Mesenchymal stem cell (in vitro differentiated cells and primary cell): ENCODE results near the gene DYNLL2.

Experiments
- DNase-seq: peaks from one replicate; pipeline ENCODE4 v3.0.0-alpha.2; 2013
- H2AFZ ChIP-seq: one replicate; pipeline ENCODE4 v1.6.1; 2013; ENCODE audit warnings: low read depth, mild to moderate bottlenecking, control low read depth, inconsistent platforms, low read length, moderate library complexity
- H2AK5ac ChIP-seq: 2 replicates; pipeline ENCODE4 v1.6.1; 2013; ENCODE audit warnings: low read length, moderate library complexity, mild to moderate bottlenecking, inconsistent platforms; ENCODE audit not compliant: severe bottlenecking
- H2BK120ac ChIP-seq: one replicate; pipeline ENCODE4 v1.6.1; 2013; ENCODE audit warnings: low read depth, mild to moderate bottlenecking, inconsistent platforms, low read length, moderate library complexity
- H2BK12ac ChIP-seq, 2 experiments: one replicate each; pipeline ENCODE4 v1.6.1; 2013; ENCODE audit warnings: inconsistent platforms in 2 of 2, low read length in 2 of 2, mild to moderate bottlenecking in 2 of 2, moderate library complexity in 2 of 2, control low read depth in 1 of 2
- H2BK15ac ChIP-seq: one replicate; pipeline ENCODE4 v1.6.1; 2013; ENCODE audit warnings: mild to moderate bottlenecking, low read depth, inconsistent platforms; ENCODE audit not compliant: poor library complexity, severe bottlenecking
- H2BK5ac ChIP-seq: 2 replicates; pipeline ENCODE4 v1.6.1; 2013; ENCODE audit warnings: low read depth, mild to moderate bottlenecking, low read length, control low read depth, inconsistent platforms; ENCODE audit not compliant: poor library complexity, severe bottlenecking
- H3K14ac ChIP-seq, 2 experiments: one replicate each; pipeline ENCODE4 v1.6.1; 2013; ENCODE audit warnings: inconsistent platforms in 2 of 2, low read length in 2 of 2, control low read depth in 1 of 2, mild to moderate bottlenecking in 1 of 2, moderate library complexity in 1 of 2
- H3K18ac ChIP-seq, 2 experiments: one replicate each; pipeline ENCODE4 v1.6.1; 2013; ENCODE audit warnings: inconsistent platforms in 2 of 2, low read length in 2 of 2, control low read depth in 1 of 2, low read depth in 1 of 2, mild to moderate bottlenecking in 1 of 2
- H3K23ac ChIP-seq, 2 experiments: one replicate each; pipeline ENCODE4 v1.6.1; 2013; ENCODE audit warnings: inconsistent platforms in 2 of 2, low read length in 2 of 2, mild to moderate bottlenecking in 2 of 2, moderate library complexity in 2 of 2, control low read depth in 1 of 2
- H3K27ac ChIP-seq: 2 replicates; pipeline ENCODE4 v1.5.1; 2013; ENCODE audit warnings: mild to moderate bottlenecking, moderate library complexity, low read length, control low read depth, inconsistent platforms; ENCODE audit not compliant: poor library complexity, severe bottlenecking
- H3K27me3 ChIP-seq, 2 experiments: 2 replicates each; pipeline versions ENCODE4 v1.6.1 to v1.7.0; 2013; ENCODE audit warnings: low read length in 2 of 2, mild to moderate bottlenecking in 2 of 2, moderate library complexity in 2 of 2, control low read depth in 1 of 2, inconsistent platforms in 1 of 2; ENCODE audit not compliant: control insufficient read depth in 1 of 2, insufficient read depth in 1 of 2
- H3K36me3 ChIP-seq, 2 experiments: 2 replicates each; pipeline versions ENCODE4 v1.6.1 to v1.7.0; 2013; ENCODE audit warnings: low read length in 2 of 2, control low read depth in 1 of 2, inconsistent platforms in 1 of 2, low read depth in 1 of 2, mild to moderate bottlenecking in 1 of 2; ENCODE audit not compliant: insufficient read depth in 2 of 2, control insufficient read depth in 1 of 2
- H3K4ac ChIP-seq, 2 experiments: one replicate each; pipeline ENCODE4 v1.6.1; 2013; ENCODE audit warnings: inconsistent platforms in 2 of 2, low read length in 2 of 2, mild to moderate bottlenecking in 2 of 2, moderate library complexity in 2 of 2, control low read depth in 1 of 2, low read depth in 1 of 2
- H3K4me1 ChIP-seq: 2 replicates; pipeline ENCODE4 v1.6.1; 2013; ENCODE audit warnings: low read depth, low read length, control low read depth; ENCODE audit not compliant: control insufficient read depth, insufficient read depth
- H3K4me2 ChIP-seq: 2 replicates; pipeline ENCODE4 v1.6.1; 2013; ENCODE audit warnings: low read length, mild to moderate bottlenecking, inconsistent platforms; ENCODE audit not compliant: poor library complexity, severe bottlenecking
- H3K4me3 ChIP-seq, 2 experiments: 2 replicates each; pipeline versions ENCODE4 v1.5.1 to v1.7.0; 2013; ENCODE audit warnings: low read length in 2 of 2, mild to moderate bottlenecking in 2 of 2, control low read depth in 1 of 2, low read depth in 1 of 2; ENCODE audit not compliant: insufficient read depth in 1 of 2
- H3K79me1 ChIP-seq: replicated peaks from 2 replicates; pipeline ENCODE4 v1.6.1; 2013; ENCODE audit warnings: mild to moderate bottlenecking, control low read depth, low read length, inconsistent platforms; ENCODE audit not compliant: poor library complexity, severe bottlenecking
- H3K9ac ChIP-seq: 2 replicates; pipeline ENCODE4 v1.7.0; 2013; ENCODE audit warnings: mild to moderate bottlenecking, low read length, moderate library complexity
- H3K9me3 ChIP-seq: 2 replicates; pipeline ENCODE4 v1.7.0; 2013; ENCODE audit warnings: mild to moderate bottlenecking, low read length; ENCODE audit not compliant: control insufficient read depth
- H4K8ac ChIP-seq: one replicate; pipeline ENCODE4 v1.6.1; 2013; ENCODE audit warnings: inconsistent platforms, mild to moderate bottlenecking, low read length, moderate library complexity
- H4K91ac ChIP-seq: one replicate; pipeline ENCODE4 v1.6.1; 2013; ENCODE audit warnings: mild to moderate bottlenecking, low read length, inconsistent platforms
- WGBS: methylation state at CpG from one replicate; pipeline ENCODE4 v1.1.7; 2013; ENCODE audit warnings: mixed read lengths; 5-methylcytosine and 5-hydroxymethylcytosine counted together

DYNLL2 gene

DNA sequence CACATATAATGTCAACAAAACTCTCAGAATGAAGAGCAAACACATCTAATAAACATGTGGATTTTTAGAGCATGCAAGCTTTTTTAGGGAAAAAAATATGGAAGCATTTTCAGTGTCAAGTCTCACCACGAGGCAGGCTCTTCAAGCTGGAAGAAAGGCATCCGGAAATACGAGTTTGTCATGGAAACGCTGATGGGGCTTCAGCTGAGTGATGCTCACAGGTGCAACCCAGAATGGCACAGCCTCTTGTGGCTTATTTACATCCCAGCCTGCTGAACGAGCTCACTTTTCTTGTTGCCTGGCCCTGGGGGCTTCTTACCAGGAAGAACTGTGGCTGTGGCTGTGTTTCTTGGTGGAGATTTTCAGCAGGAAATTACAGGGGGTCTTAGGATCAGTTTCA lies 24.1 kb upstream of the DYNLL2 start:
- no peak overlapping the region for H2AFZ ChIP-seq
- no peak overlapping the region for H3K4me3 ChIP-seq
- H3K79me1 ChIP-seq: no peaks in the 10 kb centered on the region
- H3K4me1 ChIP-seq: no peaks in the 10 kb centered on the region
- H2BK5ac ChIP-seq: no peak overlapping the region
- H2BK15ac ChIP-seq: no peak overlapping the region
- no peak overlapping the region for H3K23ac ChIP-seq
- no peak overlapping the region for H4K8ac ChIP-seq
- no peak overlapping the region for H3K14ac ChIP-seq
- H4K91ac ChIP-seq: no peak overlapping the region
- H3K36me3 ChIP-seq: no peaks in the 10 kb centered on the region
- H3K27ac ChIP-seq: no peak overlapping the region
- no peak overlapping the region for H3K4ac ChIP-seq
- no peak overlapping the region for H2BK120ac ChIP-seq
- peaks cover 36 to 59% of the 10 kb centered on the region in 2 experiments for H3K27me3 ChIP-seq
- no peak overlapping the region for H3K4me2 ChIP-seq
- 53% methylated on average over 5 of the region's 5 CpGs for WGBS
- H3K9ac ChIP-seq: no peak overlapping the region
- no peak overlapping the region for H2AK5ac ChIP-seq
- H2BK12ac ChIP-seq: no peak overlapping the region
- DNase-seq: no peak
- no peak overlapping the region for H3K18ac ChIP-seq
- H3K9me3 ChIP-seq: no peaks in the 10 kb centered on the region

DNA sequence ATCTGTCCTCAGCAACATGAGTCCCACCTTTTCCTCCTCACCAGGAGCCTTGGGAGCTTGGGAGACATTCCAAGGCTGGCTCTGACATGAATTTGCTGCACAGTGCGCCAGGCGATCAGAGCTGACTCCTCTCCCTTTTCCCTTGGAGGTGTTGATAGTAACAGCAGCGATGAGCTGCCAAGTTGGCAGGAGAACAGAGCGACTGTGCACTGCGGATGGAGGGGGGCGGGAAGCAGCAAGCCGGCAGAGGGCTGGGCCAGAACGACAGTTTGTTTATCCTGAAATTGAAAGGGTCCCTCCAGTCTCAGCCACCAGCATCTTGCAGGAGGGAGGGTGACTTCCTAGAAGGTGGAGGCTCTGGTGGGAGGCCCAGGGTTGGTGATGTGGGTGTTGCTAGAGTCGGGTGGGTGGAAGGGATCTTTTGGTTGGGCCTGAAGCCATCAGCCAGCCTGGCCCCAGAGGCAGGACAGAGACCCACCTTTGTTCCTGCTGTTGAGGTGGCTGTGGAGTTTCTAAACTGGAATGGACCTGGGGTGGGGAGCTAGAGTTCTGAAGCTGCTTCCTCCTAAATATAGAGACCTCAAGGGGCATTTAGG lies 22.5 kb upstream of the DYNLL2 start:
- Histone ChIP-seq H3K23ac (no peak overlapping the region), H3K4me1 (no peaks in the 10 kb centered on the region), H2BK12ac (no peak overlapping the region), H3K36me3 (no peaks in the 10 kb centered on the region), H3K27ac (no peak overlapping the region), H3K9ac (no peak overlapping the region), H3K18ac (no peak overlapping the region), H2BK15ac (no peak overlapping the region), H3K27me3 (peaks cover 46 to 50% of the 10 kb centered on the region in 2 experiments), H3K14ac (no peak overlapping the region), H4K91ac (no peak overlapping the region), H2BK5ac (no peak overlapping the region), H3K4me2 (no peak overlapping the region), H3K79me1 (no peaks in the 10 kb centered on the region), H4K8ac (no peak overlapping the region), H3K4ac (no peak overlapping the region), H3K9me3 (no peaks in the 10 kb centered on the region), H2BK120ac (no peak overlapping the region), H3K4me3 (no peak overlapping the region), H2AK5ac (no peak overlapping the region), H2AFZ (no peak overlapping the region)
- WGBS: 58% methylated on average over 9 of the region's 9 CpGs
- no peak for DNase-seq

DNA sequence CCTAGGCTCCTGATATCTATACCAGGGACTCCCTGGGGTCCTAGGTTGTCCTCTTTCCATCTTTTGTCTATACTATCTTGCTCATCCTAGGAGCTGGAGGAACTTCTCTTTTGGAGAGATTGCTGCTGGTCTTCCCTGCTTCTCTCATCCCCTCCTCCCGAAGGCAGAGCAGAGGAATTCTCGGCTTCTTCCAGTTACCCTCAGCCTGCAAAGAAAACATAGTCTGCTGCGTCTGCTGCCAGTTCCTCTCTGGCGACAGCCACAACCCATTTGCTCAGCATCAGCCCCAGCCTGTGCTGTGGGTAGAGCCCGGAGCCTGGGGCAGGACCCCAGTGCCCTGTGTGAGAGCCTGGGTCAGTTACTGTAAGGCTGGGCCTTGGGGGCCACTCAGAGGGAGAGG lies 21.5 kb upstream of the DYNLL2 start:
- H2BK5ac ChIP-seq: no peak overlapping the region
- H3K4me2 ChIP-seq: no peak overlapping the region
- DNase-seq: no peak
- H2BK15ac ChIP-seq: no peak overlapping the region
- H2AFZ ChIP-seq: no peak overlapping the region
- no peaks in the 10 kb centered on the region for H3K79me1 ChIP-seq
- H3K9ac ChIP-seq: no peak overlapping the region
- no peak overlapping the region for H3K4me3 ChIP-seq
- H2AK5ac ChIP-seq: no peak overlapping the region
- no peak overlapping the region for H4K8ac ChIP-seq
- no peak overlapping the region for H3K4ac ChIP-seq
- no peak overlapping the region for H2BK12ac ChIP-seq
- no peak overlapping the region for H3K23ac ChIP-seq
- no peaks in the 10 kb centered on the region for H3K9me3 ChIP-seq
- H2BK120ac ChIP-seq: no peak overlapping the region
- no peak overlapping the region for H3K27ac ChIP-seq
- no peak overlapping the region for H3K14ac ChIP-seq
- peaks cover 45 to 51% of the 10 kb centered on the region in 2 experiments for H3K27me3 ChIP-seq
- H3K36me3 ChIP-seq: no peaks in the 10 kb centered on the region
- H4K91ac ChIP-seq: no peak overlapping the region
- 90% methylated on average over 5 of the region's 5 CpGs for WGBS
- H3K4me1 ChIP-seq: no peaks in the 10 kb centered on the region
- H3K18ac ChIP-seq: no peak overlapping the region

DNA sequence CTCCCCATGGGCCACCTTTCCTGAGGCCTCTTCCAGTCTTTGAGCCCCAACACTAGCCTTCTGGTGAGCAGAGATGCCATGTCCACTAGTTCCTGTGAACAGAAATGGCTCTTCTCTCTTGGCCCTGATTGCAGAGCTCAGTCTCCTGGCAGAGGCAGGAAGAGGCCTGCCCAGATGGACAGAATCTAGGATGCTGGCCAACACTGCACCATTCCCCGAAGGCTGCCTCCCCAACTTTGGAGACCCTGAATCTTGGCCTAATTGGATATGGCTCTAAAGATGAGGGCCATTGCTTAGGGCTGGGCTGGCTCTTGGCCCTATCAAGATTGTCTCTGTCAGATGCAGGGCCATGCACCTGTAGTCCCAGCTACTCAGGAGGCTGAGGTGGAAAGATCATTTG lies 18.0 kb upstream of the DYNLL2 start:
- no peak for DNase-seq
- Histone ChIP-seq H2BK5ac (no peak overlapping the region), H4K91ac (no peak overlapping the region), H3K36me3 (no peaks in the 10 kb centered on the region), H3K4me3 (no peak overlapping the region), H2AK5ac (no peak overlapping the region), H3K79me1 (no peaks in the 10 kb centered on the region), H2BK15ac (no peak overlapping the region), H3K14ac (no peak overlapping the region), H3K9ac (no peak overlapping the region), H3K4me2 (no peak overlapping the region), H3K4ac (no peak overlapping the region), H2AFZ (no peak overlapping the region), H3K23ac (no peak overlapping the region), H3K9me3 (no peaks in the 10 kb centered on the region), H4K8ac (no peak overlapping the region), H3K4me1 (no peaks in the 10 kb centered on the region), H3K18ac (no peak overlapping the region), H3K27me3 (peaks cover 45 to 50% of the 10 kb centered on the region in 2 experiments), H3K27ac (no peak overlapping the region), H2BK12ac (no peak overlapping the region), H2BK120ac (no peak overlapping the region)
- 85% methylated on average over 1 of the region's 1 CpG for whole genome bisulfite sequencing
